SK-N-SH treated with all-trans-retinoic acid at 6 μM for 48 hours (cell line): ENCODE results near the gene OR10A6.

Experiments used
- ATAC-seq: fragments of 200-7000 bp; cut with Tn5 transposase; 3 replicates; pipeline ENCODE4 v1.9.1; 2020; ENCODE audit warnings: mild to moderate bottlenecking, moderate library complexity
- BACH2 ChIP-seq: fragments of 250-450 bp; sonication (Bioruptor Pico); IDR thresholded peaks from 2 replicates; pipeline ENCODE4 v1.9.0; 2021; ENCODE audit warnings: mild to moderate bottlenecking, borderline replicate concordance
- CREB5 ChIP-seq: fragments of 250-450 bp; sonication (Bioruptor Pico); IDR thresholded peaks from 2 replicates; pipeline ENCODE4 v1.5.1; 2020; ENCODE audit warnings: low read depth, mild to moderate bottlenecking, moderate library complexity
- CSDC2 ChIP-seq: fragments of 250-450 bp; sonication (Bioruptor Pico); IDR thresholded peaks from 2 replicates; pipeline ENCODE4 v1.5.0; 2020; ENCODE audit warnings: mild to moderate bottlenecking, moderate library complexity
- CSRNP3 ChIP-seq: fragments of 250-450 bp; sonication (Bioruptor Pico); IDR thresholded peaks from 2 replicates; pipeline ENCODE4 v1.5.1; 2021; ENCODE audit warnings: mild to moderate bottlenecking, moderate library complexity
- ESRRG ChIP-seq: fragments of 250-450 bp; sonication (Bioruptor Pico); IDR thresholded peaks from 2 replicates; pipeline ENCODE4 v1.6.1; 2021; ENCODE audit warnings: mild to moderate bottlenecking
- ISL1 ChIP-seq: fragments of 250-450 bp; sonication (Bioruptor Pico); IDR thresholded peaks from 2 replicates; pipeline ENCODE4 v2.1.2; 2022; ENCODE audit warnings: mild to moderate bottlenecking, moderate library complexity
- POU6F1 ChIP-seq: fragments of 250-450 bp; sonication (Bioruptor Pico); IDR thresholded peaks from 2 replicates; pipeline ENCODE4 v1.8.0; 2021; ENCODE audit warnings: low read depth, mild to moderate bottlenecking, moderate library complexity, borderline replicate concordance
- PPARA ChIP-seq: fragments of 250-450 bp; sonication (Bioruptor Pico); IDR thresholded peaks from 2 replicates; pipeline ENCODE4 v1.5.0; 2020; ENCODE audit warnings: mild to moderate bottlenecking, borderline replicate concordance
- TCF4 ChIP-seq: fragments of 250-450 bp; sonication (Bioruptor Pico); IDR thresholded peaks from 2 replicates; pipeline ENCODE4 v1.8.0; 2021; ENCODE audit warnings: mild to moderate bottlenecking, moderate library complexity, borderline replicate concordance
- TOX ChIP-seq: fragments of 250-450 bp; sonication (Bioruptor Pico); IDR thresholded peaks from 2 replicates; pipeline ENCODE4 v1.8.0; 2021; ENCODE audit warnings: mild to moderate bottlenecking, moderate library complexity, borderline replicate concordance
- TSHZ2 ChIP-seq: fragments of 250-450 bp; sonication (Bioruptor Pico); IDR thresholded peaks from 2 replicates; pipeline ENCODE4 v1.5.0; 2020; ENCODE audit warnings: mild to moderate bottlenecking, moderate library complexity
- ZC3H10 ChIP-seq: fragments of 250-450 bp; sonication (Bioruptor Pico); IDR thresholded peaks from 2 replicates; pipeline ENCODE4 v1.5.1; 2021; ENCODE audit warnings: mild to moderate bottlenecking, moderate library complexity
- ZFP3 ChIP-seq: fragments of 250-450 bp; sonication (Bioruptor Pico); IDR thresholded peaks from 2 replicates; pipeline ENCODE4 v1.5.0; 2020; ENCODE audit warnings: mild to moderate bottlenecking, moderate library complexity
- ZFP30 ChIP-seq: fragments of 450-650 bp; formaldehyde crosslinking; IDR thresholded peaks from 2 replicates; pipeline ENCODE4 v1.5.0; 2022; ENCODE audit warnings: mild to moderate bottlenecking, moderate library complexity
- ZNF565 ChIP-seq: fragments of 450-650 bp; formaldehyde crosslinking; conservative IDR thresholded peaks from 2 replicates; pipeline ENCODE4 v1.5.0; 2020; ENCODE audit warnings: low read depth, mild to moderate bottlenecking, moderate library complexity
- ZNF8 ChIP-seq: fragments of 450-650 bp; formaldehyde crosslinking; IDR thresholded peaks from 2 replicates; pipeline ENCODE4 v1.5.0; 2020; ENCODE audit warnings: mild to moderate bottlenecking, moderate library complexity

Gene OR10A6

GRCh38 chr11:7931168-7931567 lies at the start of gene OR10A6:
OR10A6 (minus strand) TSS chr11:7931268; CDS start chr11:7928662, 2,606 bp downstream.
- TF ChIP-seq ZNF8 (no peak), PPARA (CRISPR knock-in tag) (no peak), TCF4 (CRISPR knock-in tag) (no peak), ISL1 (CRISPR knock-in tag) (no peak), TSHZ2 (no peak), CSDC2 (CRISPR knock-in tag) (no peak)
- no peak for ATAC-seq

GRCh38 chr11:7977232-7977917 lies 46.3 kb upstream of the OR10A6 start:
- peak; percentile 87 for ATAC-seq
- TF ChIP-seq TSHZ2 (no peak), TOX (CRISPR knock-in tag) (no peak), ISL1 (CRISPR knock-in tag) (peak; percentile 49), ZNF565 (CRISPR knock-in tag) (no peak)

- TF ChIP-seq ZFP3 (CRISPR knock-in tag) = no peak
- TF ChIP-seq ZFP30 (CRISPR knock-in tag) = no peak
- TF ChIP-seq ZC3H10 = no peak
- TF ChIP-seq ESRRG (CRISPR knock-in tag) = no peak
- no peak for TF ChIP-seq CREB5 (CRISPR knock-in tag)
- TF ChIP-seq ISL1 (CRISPR knock-in tag) = no peak
- no peak for TF ChIP-seq BACH2 (CRISPR knock-in tag)
- no peak for TF ChIP-seq POU6F1 (CRISPR knock-in tag)
- no peak for TF ChIP-seq CSRNP3
- TF ChIP-seq PPARA (CRISPR knock-in tag) = no peak
- TF ChIP-seq CSDC2 (CRISPR knock-in tag) = no peak
- TF ChIP-seq TSHZ2 = no peak
- TF ChIP-seq TOX (CRISPR knock-in tag) = no peak
- TF ChIP-seq, all 23 proteins: peak for 0
- no peak for ATAC-seq
Observed at GRCh38 chr11:7974668-7975067, 43.6 kb upstream of the OR10A6 start.
